Osteoblast (primary cell): ENCODE data around the gene BCL11A. TPM values are rescaled to one million over a fixed set of nuclear protein-coding genes. Genes with fewer than 3 reads are reported as not detected.

Experiments
- DNase-seq: peaks from one replicate; pipeline ENCODE4 v3.0.0; 2011; ENCODE audit warnings: low spot score, mixed read lengths; ENCODE audit not compliant: insufficient read length; ENCODE audit errors: missing footprints
- H2AFZ ChIP-seq: 2 replicates; pipeline ENCODE4 v1.6.0; 2011; ENCODE audit warnings: mild to moderate bottlenecking, low read length
- H3K27ac ChIP-seq: 2 replicates; pipeline ENCODE4 v1.5.1; 2011; ENCODE audit warnings: mild to moderate bottlenecking, low read depth, low read length, moderate library complexity
- H3K27me3 ChIP-seq: 2 replicates; pipeline ENCODE4 v1.6.0; 2012; ENCODE audit warnings: mild to moderate bottlenecking, control low read depth, inconsistent platforms, low read length, moderate library complexity; ENCODE audit not compliant: insufficient read depth
- H3K36me3 ChIP-seq: 2 replicates; pipeline ENCODE4 v1.5.1; 2011; ENCODE audit warnings: mild to moderate bottlenecking, low read length, control low read depth, moderate library complexity; ENCODE audit not compliant: insufficient read depth
- H3K4me1 ChIP-seq: 2 replicates; pipeline ENCODE4 v1.5.1; 2011; ENCODE audit warnings: mild to moderate bottlenecking, low read length, control low read depth, moderate library complexity; ENCODE audit not compliant: insufficient read depth
- H3K4me2 ChIP-seq: 2 replicates; pipeline ENCODE4 v1.6.0; 2011; ENCODE audit warnings: mild to moderate bottlenecking, low read length; ENCODE audit not compliant: insufficient read depth
- H3K4me3 ChIP-seq: fragments of 200-600 bp; sonication (generic); 3 replicates; pipeline ENCODE4 v1.5.1; 2012; ENCODE audit warnings: mild to moderate bottlenecking, low read length, inconsistent platforms; ENCODE audit not compliant: insufficient read depth
- H3K79me2 ChIP-seq: 2 replicates; pipeline ENCODE4 v1.6.0; 2012; ENCODE audit warnings: mild to moderate bottlenecking, low read length, control low read depth, inconsistent platforms; ENCODE audit not compliant: insufficient read depth
- H3K9me3 ChIP-seq: 2 replicates; pipeline ENCODE4 v1.5.1; 2011; ENCODE audit warnings: low read depth, low read length, control low read depth
- H4K20me1 ChIP-seq: 2 replicates; pipeline ENCODE4 v1.6.0; 2012; ENCODE audit warnings: mild to moderate bottlenecking, low read length, control low read depth; ENCODE audit not compliant: insufficient read depth
- total RNA-seq: library from RNA; depleted of rRNA; stranded (reverse); fragments of >200 nt; gene quantifications from 2 replicates; pipeline ENCODE4 v1.2.3, GENCODE V29; 2012
- TF ChIP-seq, protein P1 (sequence below): IDR thresholded peaks from 2 replicates; pipeline ENCODE4 v1.5.1; 2011; ENCODE audit warnings: mild to moderate bottlenecking, low read depth, low read length, moderate library complexity; ENCODE audit errors: extremely low read depth

BCL11A gene
- total RNA-seq, 1 donor = 1.4 TPM

GRCh38 chr2:60505240-60505879 lies 48.1 kb downstream of the BCL11A start:
- Histone ChIP-seq H3K27ac (no peak overlapping the region), H3K4me1 (no peaks in the 10 kb centered on the region), H2AFZ (no peak overlapping the region), H3K4me3 (no peak overlapping the region), H3K9me3 (no peaks in the 10 kb centered on the region), H3K36me3 (no peaks in the 10 kb centered on the region), H3K79me2 (no peaks in the 10 kb centered on the region), H3K4me2 (no peak overlapping the region), H4K20me1 (no peaks in the 10 kb centered on the region), H3K27me3 (no peaks in the 10 kb centered on the region)
- no peak for DNase-seq
- TF ChIP-seq, protein P1, sequence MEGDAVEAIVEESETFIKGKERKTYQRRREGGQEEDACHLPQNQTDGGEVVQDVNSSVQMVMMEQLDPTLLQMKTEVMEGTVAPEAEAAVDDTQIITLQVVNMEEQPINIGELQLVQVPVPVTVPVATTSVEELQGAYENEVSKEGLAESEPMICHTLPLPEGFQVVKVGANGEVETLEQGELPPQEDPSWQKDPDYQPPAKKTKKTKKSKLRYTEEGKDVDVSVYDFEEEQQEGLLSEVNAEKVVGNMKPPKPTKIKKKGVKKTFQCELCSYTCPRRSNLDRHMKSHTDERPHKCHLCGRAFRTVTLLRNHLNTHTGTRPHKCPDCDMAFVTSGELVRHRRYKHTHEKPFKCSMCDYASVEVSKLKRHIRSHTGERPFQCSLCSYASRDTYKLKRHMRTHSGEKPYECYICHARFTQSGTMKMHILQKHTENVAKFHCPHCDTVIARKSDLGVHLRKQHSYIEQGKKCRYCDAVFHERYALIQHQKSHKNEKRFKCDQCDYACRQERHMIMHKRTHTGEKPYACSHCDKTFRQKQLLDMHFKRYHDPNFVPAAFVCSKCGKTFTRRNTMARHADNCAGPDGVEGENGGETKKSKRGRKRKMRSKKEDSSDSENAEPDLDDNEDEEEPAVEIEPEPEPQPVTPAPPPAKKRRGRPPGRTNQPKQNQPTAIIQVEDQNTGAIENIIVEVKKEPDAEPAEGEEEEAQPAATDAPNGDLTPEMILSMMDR = no peak

DNA sequence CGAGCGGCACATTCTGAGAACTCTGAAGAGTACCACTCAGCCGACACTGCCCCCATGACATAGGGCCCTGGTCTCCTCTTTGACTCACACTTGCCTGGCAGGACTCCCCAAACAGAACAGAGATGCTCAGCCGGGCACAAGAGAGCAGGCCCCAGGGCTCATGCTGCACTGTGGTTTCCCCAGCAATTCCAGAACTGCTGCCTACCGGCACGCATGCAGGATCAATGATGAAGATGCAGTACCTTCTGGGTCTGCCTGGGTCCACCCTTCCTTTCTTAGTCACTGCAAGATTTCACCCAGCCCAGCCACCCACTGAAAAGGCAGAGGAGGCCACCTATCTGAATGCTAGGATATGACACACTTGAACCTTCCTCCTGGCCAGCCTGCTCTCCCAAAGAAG lies 49.4 kb downstream of the BCL11A start:
- H3K9me3 ChIP-seq = no peaks in the 10 kb centered on the region
- no peaks in the 10 kb centered on the region for H3K4me1 ChIP-seq
- no peak for DNase-seq
- no peak overlapping the region for H2AFZ ChIP-seq
- no peaks in the 10 kb centered on the region for H4K20me1 ChIP-seq
- H3K4me3 ChIP-seq = no peak overlapping the region
- TF ChIP-seq, protein P1 = no peak
- H3K4me2 ChIP-seq = no peak overlapping the region
- no peaks in the 10 kb centered on the region for H3K79me2 ChIP-seq
- H3K36me3 ChIP-seq = no peaks in the 10 kb centered on the region
- H3K27me3 ChIP-seq = no peaks in the 10 kb centered on the region
- no peak overlapping the region for H3K27ac ChIP-seq

DNA sequence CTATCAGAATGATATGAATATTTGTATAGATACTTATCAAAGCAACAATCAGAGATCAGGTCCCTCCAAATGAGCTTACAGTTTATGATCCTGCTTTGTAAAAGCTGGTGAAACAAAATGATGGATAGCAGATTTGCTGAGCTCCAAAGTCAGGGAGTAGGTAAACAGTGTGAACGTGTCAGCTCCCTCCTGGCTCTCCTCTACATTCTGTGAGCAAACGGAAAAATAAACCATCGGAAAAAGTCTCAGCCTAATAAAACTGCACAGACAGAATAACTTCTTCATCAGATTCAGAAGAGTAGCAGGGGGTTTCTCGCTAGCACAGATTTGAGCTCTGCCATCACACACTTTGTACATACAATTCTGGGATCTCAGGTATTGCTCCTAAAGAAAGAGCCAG lies 51.3 kb downstream of the BCL11A start:
- Histone ChIP-seq H3K4me2 (no peak overlapping the region), H3K4me1 (no peaks in the 10 kb centered on the region), H3K79me2 (no peaks in the 10 kb centered on the region), H3K36me3 (no peaks in the 10 kb centered on the region), H3K4me3 (no peak overlapping the region), H2AFZ (no peak overlapping the region), H3K27me3 (no peaks in the 10 kb centered on the region), H3K27ac (no peak overlapping the region), H4K20me1 (no peaks in the 10 kb centered on the region), H3K9me3 (no peaks in the 10 kb centered on the region)
- DNase-seq = no peak
- TF ChIP-seq, protein P1 = no peak

DNA sequence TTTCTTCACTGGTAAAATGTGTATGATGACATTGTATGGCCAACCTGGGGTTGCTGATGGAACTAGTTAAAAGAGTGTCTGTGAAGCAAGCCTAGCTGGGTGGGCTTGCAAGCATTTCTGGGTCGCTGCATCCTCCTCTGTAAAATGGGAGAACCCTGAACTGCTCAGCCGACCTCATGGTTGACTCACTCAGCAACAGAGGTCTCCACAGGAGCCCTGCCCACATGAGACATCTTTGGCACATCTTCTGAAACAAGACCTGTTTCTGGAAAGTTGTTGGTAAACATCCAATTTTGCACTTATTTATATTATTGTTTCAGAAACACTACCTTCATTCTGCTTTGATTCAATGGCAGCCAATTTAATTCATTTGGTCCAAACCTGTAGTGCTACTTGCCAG lies 52.6 kb downstream of the BCL11A start:
- no peak for DNase-seq
- TF ChIP-seq, protein P1 = no peak
- no peaks in the 10 kb centered on the region for H3K36me3 ChIP-seq
- H3K9me3 ChIP-seq = no peaks in the 10 kb centered on the region
- H2AFZ ChIP-seq = no peak overlapping the region
- no peak overlapping the region for H3K4me2 ChIP-seq
- H3K79me2 ChIP-seq = no peaks in the 10 kb centered on the region
- no peaks in the 10 kb centered on the region for H3K4me1 ChIP-seq
- no peak overlapping the region for H3K4me3 ChIP-seq
- no peaks in the 10 kb centered on the region for H4K20me1 ChIP-seq
- H3K27ac ChIP-seq = no peak overlapping the region
- H3K27me3 ChIP-seq = no peaks in the 10 kb centered on the region
